ENCODE measurements around the gene TMEM184B. TPM values are rescaled to one million over a fixed set of nuclear protein-coding genes. Genes with fewer than 3 reads are reported as not detected.

The TMEM184B gene
- total RNA-seq, 4 donors from 2014 or later = 42.9 to 92.2 (median 74.5) TPM

DNA sequence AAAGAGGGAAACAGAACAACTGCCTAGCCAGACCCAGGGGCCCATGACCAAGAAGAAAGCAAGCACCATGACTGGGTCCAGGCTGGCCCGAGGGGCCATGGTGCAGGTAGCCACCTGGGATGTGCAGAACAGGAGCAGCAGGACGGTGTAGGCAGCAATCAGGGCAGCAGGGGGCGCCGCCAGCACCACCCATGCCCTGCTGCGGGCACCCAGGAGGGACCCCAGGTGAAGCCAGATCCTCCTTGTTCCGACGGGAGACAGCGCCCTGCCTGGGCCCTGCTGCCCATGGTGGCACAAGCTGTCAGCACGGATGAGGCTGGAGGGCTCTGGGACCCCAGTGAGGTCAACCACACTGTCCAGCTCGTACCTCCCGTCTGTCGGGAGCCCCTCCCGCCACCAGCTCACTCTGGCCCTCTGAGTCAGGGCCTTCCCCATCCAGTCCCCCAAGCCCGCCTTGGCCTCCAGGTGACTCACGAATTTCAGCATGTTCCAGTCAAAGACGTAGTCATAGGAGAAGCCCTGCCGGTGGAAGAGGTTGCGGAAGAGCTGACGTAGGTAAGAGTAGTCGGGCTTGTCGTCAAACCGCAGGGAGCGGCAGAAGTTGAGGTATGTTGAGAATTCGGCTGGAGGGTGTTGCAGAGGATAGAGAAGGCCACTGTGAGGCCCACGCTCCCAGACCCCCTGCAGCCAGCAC, 25.6 kb upstream of the TMEM184B start:
- WGBS, 2 donors = 93 to 94% methylated on average over 19 to 25 of the region's 25 CpGs

GRCh38 chr22:38296372-38296771, 23.6 kb upstream of the TMEM184B start:
- no peak for TF ChIP-seq POLR2A (IDR thresholded peaks at IDR 0.05)
- TF ChIP-seq, protein P1, sequence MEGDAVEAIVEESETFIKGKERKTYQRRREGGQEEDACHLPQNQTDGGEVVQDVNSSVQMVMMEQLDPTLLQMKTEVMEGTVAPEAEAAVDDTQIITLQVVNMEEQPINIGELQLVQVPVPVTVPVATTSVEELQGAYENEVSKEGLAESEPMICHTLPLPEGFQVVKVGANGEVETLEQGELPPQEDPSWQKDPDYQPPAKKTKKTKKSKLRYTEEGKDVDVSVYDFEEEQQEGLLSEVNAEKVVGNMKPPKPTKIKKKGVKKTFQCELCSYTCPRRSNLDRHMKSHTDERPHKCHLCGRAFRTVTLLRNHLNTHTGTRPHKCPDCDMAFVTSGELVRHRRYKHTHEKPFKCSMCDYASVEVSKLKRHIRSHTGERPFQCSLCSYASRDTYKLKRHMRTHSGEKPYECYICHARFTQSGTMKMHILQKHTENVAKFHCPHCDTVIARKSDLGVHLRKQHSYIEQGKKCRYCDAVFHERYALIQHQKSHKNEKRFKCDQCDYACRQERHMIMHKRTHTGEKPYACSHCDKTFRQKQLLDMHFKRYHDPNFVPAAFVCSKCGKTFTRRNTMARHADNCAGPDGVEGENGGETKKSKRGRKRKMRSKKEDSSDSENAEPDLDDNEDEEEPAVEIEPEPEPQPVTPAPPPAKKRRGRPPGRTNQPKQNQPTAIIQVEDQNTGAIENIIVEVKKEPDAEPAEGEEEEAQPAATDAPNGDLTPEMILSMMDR (IDR thresholded peaks at IDR 0.05) = no peak
- no peaks in the 10 kb centered on the region for H3K27me3 ChIP-seq
- H3K4me1 ChIP-seq = peaks cover 18 to 19% of the 10 kb centered on the region in 2 donors
- H3K9me3 ChIP-seq = no peaks in the 10 kb centered on the region
- peaks cover 74 to 84% of the 10 kb centered on the region in 2 donors for H3K36me3 ChIP-seq
- intact Hi-C loops (cut with DNase I) = no loop called here
- no peak for DNase-seq
- 70 to 79% methylated on average over 3 to 4 of the region's 4 CpGs for WGBS, 2 donors
- no peak overlapping the region for H3K27ac ChIP-seq
- H3K4me3 ChIP-seq (replicated peaks in 1 of 3) = no peak overlapping the region

More for the DNA sequence above, 25.6 kb upstream of the TMEM184B start:
- H3K36me3 ChIP-seq = peaks cover 85 to 86% of the 10 kb centered on the region in 2 donors
- H3K27me3 ChIP-seq = no peaks in the 10 kb centered on the region
- DNase-seq = no peak
- TF ChIP-seq, protein P1 (IDR thresholded peaks at IDR 0.05) = peak in 1 of 6 experiments; percentile 6
- no peak for TF ChIP-seq POLR2A (IDR thresholded peaks at IDR 0.05)
- no peak overlapping the region for H3K27ac ChIP-seq
- no peak overlapping the region for H3K4me3 ChIP-seq (replicated peaks in 1 of 3)
- H3K9me3 ChIP-seq = no peaks in the 10 kb centered on the region
- H3K4me1 ChIP-seq = peaks cover 18 to 24% of the 10 kb centered on the region in 2 donors
- intact Hi-C loops (cut with DNase I) = no loop called here

GRCh38 chr22:38295863-38296262, 23.1 kb upstream of the TMEM184B start:
- no peak for TF ChIP-seq POLR2A (IDR thresholded peaks at IDR 0.05)
- TF ChIP-seq, protein P1 (IDR thresholded peaks at IDR 0.05) = no peak
- no peak overlapping the region for H3K4me3 ChIP-seq (replicated peaks in 1 of 3)
- 96 to 100% methylated on average over 4 to 9 of the region's 9 CpGs for WGBS, 2 donors
- H3K36me3 ChIP-seq = peaks cover 71 to 79% of the 10 kb centered on the region in 2 donors
- no peaks in the 10 kb centered on the region for H3K27me3 ChIP-seq
- peaks cover 18 to 19% of the 10 kb centered on the region in 2 donors for H3K4me1 ChIP-seq
- intact Hi-C loops (cut with DNase I) = no loop called here
- no peak for DNase-seq
- H3K9me3 ChIP-seq = no peaks in the 10 kb centered on the region
- no peak overlapping the region for H3K27ac ChIP-seq

DNA sequence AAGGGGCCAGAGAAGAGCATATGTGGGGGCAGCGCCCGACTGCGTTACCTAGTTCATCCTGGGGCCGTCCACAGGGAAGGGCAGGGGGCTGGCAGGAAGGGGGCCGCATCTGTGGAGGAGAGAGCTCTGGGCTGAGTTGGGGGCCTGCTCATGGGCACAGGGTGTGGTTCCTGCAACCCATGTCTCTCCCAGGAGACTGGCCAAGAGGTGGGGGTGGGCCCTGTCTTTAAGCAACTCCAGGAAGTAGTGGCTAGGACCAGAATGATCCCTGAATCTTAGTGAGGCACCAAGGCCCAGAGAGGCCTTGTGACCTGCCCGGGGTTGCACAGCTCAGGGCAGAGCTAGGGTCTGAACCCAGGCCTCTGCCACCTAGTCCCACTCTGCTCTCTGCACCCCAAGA, 22.5 kb upstream of the TMEM184B start:
- DNase-seq = no peak
- Histone ChIP-seq H3K9me3 (no peaks in the 10 kb centered on the region), H3K27me3 (no peaks in the 10 kb centered on the region), H3K27ac (no peak overlapping the region), H3K36me3 (peaks cover 66 to 74% of the 10 kb centered on the region in 2 donors), H3K4me1 (peaks cover 15 to 17% of the 10 kb centered on the region in 2 donors), H3K4me3 (replicated peaks in 1 of 3) (no peak overlapping the region)
- 96 to 100% methylated on average over 1 to 5 of the region's 6 CpGs for WGBS, 2 donors
- TF ChIP-seq POLR2A (IDR thresholded peaks at IDR 0.05) = no peak
- TF ChIP-seq, protein P1 (IDR thresholded peaks at IDR 0.05) = no peak
- intact Hi-C loops (cut with DNase I) = no loop called here

- TF ChIP-seq, protein P1 (IDR thresholded peaks at IDR 0.05) = no peak
- H3K4me3 ChIP-seq (replicated peaks in 1 of 3) = no peak overlapping the region
- intact Hi-C loops (cut with DNase I) = no loop called here
- peaks cover 4 to 5% of the 10 kb centered on the region in 2 donors for H3K4me1 ChIP-seq
- peak overlapping the region in 1 of 3 donors; percentile 7 for H3K27ac ChIP-seq
- H3K36me3 ChIP-seq = peaks cover 54 to 63% of the 10 kb centered on the region in 2 donors
- DNase-seq = no peak
- H3K9me3 ChIP-seq = no peaks in the 10 kb centered on the region
- H3K27me3 ChIP-seq = no peaks in the 10 kb centered on the region
- 93 to 97% methylated on average over 5 to 11 of the region's 26 CpGs for WGBS, 2 donors
Observed at GRCh38 chr22:38294193-38294592, 21.4 kb upstream of the TMEM184B start.
